IMR-90 (cell line): Measurements from ENCODE around the gene PIN4. TPM values are rescaled to one million over a fixed set of nuclear protein-coding genes. Genes with fewer than 3 reads are reported as not detected.

ENCODE experiments used
- ATAC-seq: fragments of 200-7000 bp; cut with Tn5 transposase; 2 replicates; pipeline ENCODE4 v1.9.1; 2020; ENCODE audit warnings: low read depth, mild to moderate bottlenecking, moderate library complexity
- BruUV-seq: library from RNA; stranded (reverse); fragments of 400-500 nt; replicated peaks from 2 replicates; lab custom pipeline; 2021; lab: Mats Ljungman, UMichigan
- CTCF ChIA-PET: fragments of 300-600 bp; formaldehyde crosslinking; extraction: SDS; loops from one replicate; lab custom pipeline; 2021; ENCODE audit warnings: antibody characterized with exemption; lab: Yijun Ruan, JAX
- POLR2A ChIA-PET: fragments of 300-600 bp; sonication (Branson Sonifier 250); formaldehyde crosslinking; loops from one replicate; lab custom pipeline; 2022; ENCODE audit warnings: antibody characterized with exemption; ENCODE audit not compliant: unreplicated experiment; lab: Charles Lee
- DNase-seq: peaks from one replicate; pipeline ENCODE4 v3.0.0; 2013
- H2AFZ ChIP-seq: replicated peaks from 2 replicates; pipeline ENCODE3; 2013; ENCODE audit warnings: low read length, mild to moderate bottlenecking; ENCODE audit not compliant: poor library complexity
- H2AK5ac ChIP-seq: 2 replicates; pipeline ENCODE4 v1.6.1; 2013; ENCODE audit warnings: low read depth, low read length, inconsistent platforms
- H2AK9ac ChIP-seq: replicated peaks from 2 replicates; pipeline ENCODE3; 2013; ENCODE audit warnings: mild to moderate bottlenecking, low read depth, low read length, moderate library complexity; ENCODE audit not compliant: poor library complexity
- H2BK120ac ChIP-seq: 2 replicates; pipeline ENCODE4 v1.6.1; 2013; ENCODE audit warnings: low read depth, low read length, inconsistent platforms
- H2BK15ac ChIP-seq: 3 replicates; pipeline ENCODE4 v1.6.1; 2013; ENCODE audit warnings: low read depth, low read length, inconsistent platforms
- H2BK20ac ChIP-seq: 2 replicates; pipeline ENCODE4 v1.6.1; 2013; ENCODE audit warnings: low read depth, mild to moderate bottlenecking, inconsistent platforms, low read length, moderate library complexity
- H2BK5ac ChIP-seq: 2 replicates; pipeline ENCODE4 v1.6.1; 2013; ENCODE audit warnings: mild to moderate bottlenecking, low read depth, low read length, inconsistent platforms; ENCODE audit not compliant: poor library complexity, severe bottlenecking
- H3K14ac ChIP-seq: replicated peaks from 2 replicates; pipeline ENCODE4 v1.6.1; 2013; ENCODE audit warnings: low read depth, low read length, inconsistent platforms
- H3K18ac ChIP-seq: 2 replicates; pipeline ENCODE4 v1.6.1; 2013; ENCODE audit warnings: low read depth, low read length, control low read depth
- H3K23ac ChIP-seq: 2 replicates; pipeline ENCODE4 v1.6.1; 2013; ENCODE audit warnings: low read depth, low read length, inconsistent platforms
- H3K27ac ChIP-seq: 2 replicates; pipeline ENCODE4 v1.5.1; 2013; ENCODE audit warnings: mild to moderate bottlenecking, control low read depth, low read length; ENCODE audit not compliant: insufficient read depth
- H3K27me3 ChIP-seq: 2 replicates; pipeline ENCODE4 v1.6.1; 2013; ENCODE audit warnings: low read length; ENCODE audit not compliant: control insufficient read depth, insufficient read depth
- H3K36me3 ChIP-seq: 2 replicates; pipeline ENCODE4 v1.6.1; 2013; ENCODE audit warnings: low read length, mixed read lengths; ENCODE audit not compliant: control insufficient read depth, insufficient read depth
- H3K4ac ChIP-seq: 2 replicates; pipeline ENCODE4 v1.6.1; 2013; ENCODE audit warnings: low read depth, low read length, inconsistent platforms
- H3K4me1 ChIP-seq: 2 replicates; pipeline ENCODE4 v1.6.1; 2013; ENCODE audit warnings: low read length, mixed read lengths; ENCODE audit not compliant: control insufficient read depth, insufficient read depth
- H3K4me2 ChIP-seq: 2 replicates; pipeline ENCODE4 v1.6.1; 2013; ENCODE audit warnings: low read depth, mild to moderate bottlenecking, control low read depth, low read length, moderate library complexity
- H3K4me3 ChIP-seq: 2 replicates; pipeline ENCODE4 v1.5.1; 2013; ENCODE audit warnings: low read depth, mild to moderate bottlenecking, control low read depth, low read length, moderate library complexity; ENCODE audit not compliant: insufficient read depth
- H3K56ac ChIP-seq: 2 replicates; pipeline ENCODE4 v1.6.1; 2013; ENCODE audit warnings: low read length, inconsistent platforms; ENCODE audit not compliant: insufficient read depth; ENCODE audit errors: extremely low read depth
- H3K79me1 ChIP-seq, 2 experiments: 2 replicates each; pipeline ENCODE4 v1.6.1; 2013; ENCODE audit warnings: low read length in 2 of 2, inconsistent platforms in 1 of 2, low read depth in 1 of 2
- H3K9ac ChIP-seq: 2 replicates; pipeline ENCODE4 v1.6.1; 2013; ENCODE audit warnings: low read depth, low read length, control low read depth
- H3K9me1 ChIP-seq: 2 replicates; pipeline ENCODE4 v1.6.1; 2013; ENCODE audit warnings: low read length, inconsistent platforms; ENCODE audit not compliant: insufficient read depth
- H3K9me3 ChIP-seq: 2 replicates; pipeline ENCODE4 v1.6.1; 2013; ENCODE audit warnings: low read length; ENCODE audit not compliant: control insufficient read depth, insufficient read depth
- H4K20me1 ChIP-seq: 2 replicates; pipeline ENCODE4 v1.6.1; 2013; ENCODE audit warnings: low read length, inconsistent platforms; ENCODE audit not compliant: insufficient read depth
- H4K5ac ChIP-seq: 2 replicates; pipeline ENCODE4 v1.6.1; 2013; ENCODE audit warnings: mild to moderate bottlenecking, low read depth, low read length, control low read depth
- H4K8ac ChIP-seq, 2 experiments: 2 replicates each; pipeline ENCODE4 v1.6.1; 2013; ENCODE audit warnings: low read depth in 2 of 2, low read length in 2 of 2, control low read depth in 1 of 2, inconsistent platforms in 1 of 2
- H4K91ac ChIP-seq: 2 replicates; pipeline ENCODE4 v1.6.1; 2013; ENCODE audit warnings: low read depth, low read length, inconsistent platforms; ENCODE audit not compliant: insufficient read depth
- CHD1 ChIP-seq: IDR thresholded peaks from 2 replicates; pipeline ENCODE4 v1.6.1; 2012; ENCODE audit warnings: low read depth, low read length, improper control_type of control experiment
- WGBS, 2 experiments: methylation state at CpG; one replicate each; pipeline versions ENCODE4 v1.1.5 to v1.1.7; 2013; ENCODE audit warnings: missing lambda C conversion rate in 2 of 2; ENCODE audit not compliant: insufficient read length in 1 of 2; ENCODE audit errors: extremely low coverage in 2 of 2; 5-methylcytosine and 5-hydroxymethylcytosine counted together
- dilution Hi-C: fragments of 300-500 bp; cut with HindIII; formaldehyde crosslinking; loops from one replicate; pipeline ENCODE4 v1.14.3; 2018; ENCODE audit warnings: low sequenced_read_pairs; ENCODE audit not compliant: unreplicated experiment
- in situ Hi-C: fragments of 300-500 bp; cut with MboI; formaldehyde crosslinking; loops from 3 replicates; pipeline ENCODE4 v1.14.3; 2019; ENCODE audit warnings: low sequenced_read_pairs, inconsistent platforms, mixed read lengths
- intact Hi-C: fragments of 100-400 bp; cut with micrococcal nuclease; formaldehyde crosslinking; loops from 2 replicates; pipeline ENCODE4 v1.10.0; 2022
- polyA plus RNA-seq, 3 experiments: library from polyadenylated mRNA; depleted of rRNA; stranded (reverse); fragments of >200 nt; gene quantifications; 2 replicates each; pipeline ENCODE4 v1.2.3, GENCODE V29; 2012; ENCODE audit warnings: low replicate concordance in 1 of 3
- total RNA-seq: library from RNA; depleted of rRNA; stranded (reverse); fragments of >200 nt; gene quantifications from 2 replicates; pipeline ENCODE4 v1.2.3, GENCODE V29; 2012

PIN4 gene
- total and polyA plus RNA-seq, 2 of the 4 experiments (the other 2 are of a cell fraction) = 2.2 to 18.2 TPM

DNA sequence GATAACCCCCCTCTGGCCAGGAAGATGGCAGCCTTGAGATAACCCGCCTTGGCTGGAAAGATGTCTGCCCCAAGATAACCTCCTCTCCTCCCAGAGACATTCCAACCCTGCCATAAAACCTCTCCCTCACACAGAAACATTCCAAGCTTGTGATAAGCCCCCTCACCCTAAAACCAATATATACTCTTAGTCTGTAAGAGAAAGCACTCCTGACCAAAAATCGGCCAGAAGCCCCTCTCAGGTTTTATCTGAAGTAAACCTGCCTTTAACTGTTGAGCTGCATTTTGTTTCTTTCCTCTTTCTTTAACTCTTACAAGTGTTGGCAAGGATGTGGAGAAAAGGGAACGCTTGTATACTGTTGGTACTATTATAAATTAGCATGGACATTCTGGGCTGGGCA is 48.7 kb downstream of the PIN4 start:
- no peak overlapping the region for H2AFZ ChIP-seq
- no TSS peak for BruUV-seq
- POLR2A ChIA-PET = no interaction called here
- H3K4me1 ChIP-seq = no peaks in the 10 kb centered on the region
- H4K20me1 ChIP-seq = no peaks in the 10 kb centered on the region
- H3K14ac ChIP-seq = no peak overlapping the region
- H4K5ac ChIP-seq = no peak overlapping the region
- dilution Hi-C loops (no loop called here), intact Hi-C loops (no loop called here), in situ Hi-C loops (no loop called here)
- no CpG with 5 or more reads among the region's 3 CpGs for WGBS, 2 experiments
- DNase-seq = no peak
- no peak for ATAC-seq
- H3K79me1 ChIP-seq = peaks cover 6 to 7% of the 10 kb centered on the region in 2 experiments; a peak in 2 of 4 replicates
- H3K27me3 ChIP-seq = no peaks in the 10 kb centered on the region; the same call in 1 of the 2 replicates
- H3K9me1 ChIP-seq = no peaks in the 10 kb centered on the region
- no peak overlapping the region for H4K8ac ChIP-seq
- CTCF ChIA-PET = no interaction called here
- TF ChIP-seq CHD1 = no peak
- H3K23ac ChIP-seq = no peak overlapping the region
- H3K36me3 ChIP-seq = 0 out of 2 replicates have a peak, but pooled peaks cover 3% of the 10 kb centered on the region
- H3K18ac ChIP-seq = no peak overlapping the region
- no peak overlapping the region for H2BK15ac ChIP-seq
- no peak overlapping the region for H3K27ac ChIP-seq
- H3K9ac ChIP-seq = no peak overlapping the region
- H2BK120ac ChIP-seq = no peak overlapping the region
- H4K91ac ChIP-seq = no peak overlapping the region
- H3K4ac ChIP-seq = no peak overlapping the region
- no peak overlapping the region for H2AK5ac ChIP-seq
- no peak overlapping the region for H3K56ac ChIP-seq
- H2BK5ac ChIP-seq = no peak overlapping the region
- peaks cover 6% of the 10 kb centered on the region for H3K9me3 ChIP-seq
- no peak overlapping the region for H3K4me2 ChIP-seq
- no peak overlapping the region for H2AK9ac ChIP-seq
- no peak overlapping the region for H2BK20ac ChIP-seq
- no peak overlapping the region for H3K4me3 ChIP-seq
